Loucy (cell line): ENCODE data around the gene EIF3CL.
"Not testable (repeated sequence)": the region's sequence is repeated elsewhere in the genome, so short reads cannot be mapped to it uniquely, and the experiment has no call there.

ENCODE experiments used
- CTCF ChIP-seq: fragments of 200-600 bp; sonication (generic); conservative IDR thresholded peaks from 2 replicates; pipeline ENCODE4 v1.5.1; 2014; ENCODE audit warnings: mild to moderate bottlenecking, antibody characterized with exemption, low read length
- EZH2phosphoT487 ChIP-seq: fragments of 200-600 bp; IDR thresholded peaks from 2 replicates; pipeline ENCODE4 v1.6.1; 2018; ENCODE audit warnings: antibody characterized with exemption, mild to moderate bottlenecking, moderate library complexity, borderline replicate concordance

GRCh38 chr16:28413585-28413984, 9.9 kb upstream of the EIF3CL start:
- TF ChIP-seq CTCF, EZH2phosphoT487: not testable (repeated sequence)
